Neural progenitor cell (in vitro differentiated cells): ENCODE results near the gene SMARCC1. TPM values are rescaled to one million over a fixed set of nuclear protein-coding genes. Genes with fewer than 3 reads are reported as not detected.
A peak's percentile ranks its signal among the peaks of the same experiment; 100 is the strongest.

Experiments used
- DNase-seq: peaks from one replicate; pipeline ENCODE4 v3.0.0-alpha.2; 2016; ENCODE audit warnings: low spot score
- H2AFZ ChIP-seq: fragments of 200-600 bp; sonication (generic); replicated peaks from 2 replicates; pipeline ENCODE4 v1.6.1; 2016; ENCODE audit warnings: antibody characterized with exemption
- H3F3A ChIP-seq: fragments of 200-600 bp; sonication (generic); 2 replicates; pipeline ENCODE4 v1.6.1; 2016; ENCODE audit warnings: antibody characterized with exemption, low read depth
- H3K27ac ChIP-seq: fragments of 200-600 bp; sonication (generic); 2 replicates; pipeline ENCODE4 v1.5.1; 2016; ENCODE audit warnings: mild to moderate bottlenecking
- H3K27me3 ChIP-seq: fragments of 200-600 bp; sonication (generic); 2 replicates; pipeline ENCODE4 v1.6.1; 2016; ENCODE audit warnings: mild to moderate bottlenecking, moderate library complexity
- H3K36me3 ChIP-seq: fragments of 200-600 bp; sonication (generic); 2 replicates; pipeline ENCODE4 v1.5.1; 2016
- H3K4me1 ChIP-seq: fragments of 200-600 bp; sonication (generic); 2 replicates; pipeline ENCODE4 v1.6.1; 2016; ENCODE audit warnings: mixed run types
- H3K4me2 ChIP-seq: fragments of 200-600 bp; sonication (generic); 2 replicates; pipeline ENCODE4 v1.6.1; 2016
- H3K4me3 ChIP-seq: fragments of 200-600 bp; sonication (generic); 2 replicates; pipeline ENCODE4 v1.5.1; 2016
- H3K79me2 ChIP-seq: fragments of 200-600 bp; sonication (generic); 2 replicates; pipeline ENCODE4 v1.6.1; 2016; ENCODE audit warnings: low read depth
- H3K9ac ChIP-seq: fragments of 200-600 bp; sonication (generic); 2 replicates; pipeline ENCODE4 v1.6.1; 2016
- H3K9me3 ChIP-seq: fragments of 200-600 bp; sonication (generic); 2 replicates; pipeline ENCODE4 v1.5.1; 2016; ENCODE audit warnings: low read depth
- H4K20me1 ChIP-seq: fragments of 200-600 bp; sonication (generic); 2 replicates; pipeline ENCODE4 v1.6.1; 2016; ENCODE audit warnings: low read depth
- H3K27ac Mint-ChIP-seq: 3 replicates; pipeline ENCODE4 v1.8.0; 2021; ENCODE audit warnings: mixed read lengths
- H3K27me3 Mint-ChIP-seq: 2 replicates; pipeline ENCODE4 v1.8.0; 2022; ENCODE audit warnings: low read depth, mild to moderate bottlenecking, inconsistent platforms, moderate library complexity, mixed read lengths; ENCODE audit not compliant: insufficient read depth
- H3K36me3 Mint-ChIP-seq: 3 replicates; pipeline ENCODE4 v1.8.0; 2021; ENCODE audit warnings: mixed read lengths
- H3K4me1 Mint-ChIP-seq: 3 replicates; pipeline ENCODE4 v1.8.0; 2021; ENCODE audit warnings: mixed read lengths
- H3K4me3 Mint-ChIP-seq: 3 replicates; pipeline ENCODE4 v1.8.0; 2021; ENCODE audit warnings: mild to moderate bottlenecking, moderate library complexity, mixed read lengths
- H3K9me3 Mint-ChIP-seq: 3 replicates; pipeline ENCODE4 v1.8.0; 2020; ENCODE audit warnings: mixed read lengths
- EZH2 ChIP-seq: fragments of 200-600 bp; sonication (generic); IDR thresholded peaks from 2 replicates; pipeline ENCODE4 v1.6.1; 2017; ENCODE audit warnings: antibody characterized with exemption, mild to moderate bottlenecking, moderate library complexity
- EZH2phosphoT487 ChIP-seq: fragments of 200-600 bp; sonication (generic); IDR thresholded peaks from 2 replicates; pipeline ENCODE4 v1.6.1; 2017; ENCODE audit warnings: antibody characterized with exemption
- total RNA-seq: library from RNA; depleted of rRNA; stranded (reverse); fragments of >200 nt; gene quantifications from 2 replicates; pipeline ENCODE4 v1.2.3, GENCODE V29; 2015; ENCODE audit warnings: low replicate concordance
- TF ChIP-seq, protein P1 (sequence below): fragments of 200-600 bp; sonication (generic); IDR thresholded peaks from 2 replicates; pipeline ENCODE4 v1.5.1; 2017; ENCODE audit warnings: antibody characterized with exemption, mild to moderate bottlenecking

The SMARCC1 gene
- total RNA-seq, 1 donor from 2014 or later: 175 TPM

- peak overlapping the region; percentile 91 for H3K9ac ChIP-seq
- H3K4me1 Mint-ChIP-seq: peaks cover 20% of the 10 kb centered on the region
- peak overlapping the region; percentile 91 for H3K4me2 ChIP-seq
- H3K4me3 Mint-ChIP-seq: peak overlapping the region; percentile 95
- peak overlapping the region; percentile 86 for H2AFZ ChIP-seq
- DNase-seq: peak; percentile 95
- H3K4me1 ChIP-seq: peaks cover 10% of the 10 kb centered on the region
- H3K27ac ChIP-seq: peak overlapping the region; percentile 62
- H3K36me3 Mint-ChIP-seq: peaks cover 21% of the 10 kb centered on the region
- peak overlapping the region; percentile 88 for H3K4me3 ChIP-seq
- H3K9me3 ChIP-seq: no peaks in the 10 kb centered on the region
- peaks cover 22% of the 10 kb centered on the region for H3F3A ChIP-seq
- H3K27me3 Mint-ChIP-seq: peaks cover 2% of the 10 kb centered on the region
- peak; percentile 51 for TF ChIP-seq EZH2
- TF ChIP-seq, protein P1, sequence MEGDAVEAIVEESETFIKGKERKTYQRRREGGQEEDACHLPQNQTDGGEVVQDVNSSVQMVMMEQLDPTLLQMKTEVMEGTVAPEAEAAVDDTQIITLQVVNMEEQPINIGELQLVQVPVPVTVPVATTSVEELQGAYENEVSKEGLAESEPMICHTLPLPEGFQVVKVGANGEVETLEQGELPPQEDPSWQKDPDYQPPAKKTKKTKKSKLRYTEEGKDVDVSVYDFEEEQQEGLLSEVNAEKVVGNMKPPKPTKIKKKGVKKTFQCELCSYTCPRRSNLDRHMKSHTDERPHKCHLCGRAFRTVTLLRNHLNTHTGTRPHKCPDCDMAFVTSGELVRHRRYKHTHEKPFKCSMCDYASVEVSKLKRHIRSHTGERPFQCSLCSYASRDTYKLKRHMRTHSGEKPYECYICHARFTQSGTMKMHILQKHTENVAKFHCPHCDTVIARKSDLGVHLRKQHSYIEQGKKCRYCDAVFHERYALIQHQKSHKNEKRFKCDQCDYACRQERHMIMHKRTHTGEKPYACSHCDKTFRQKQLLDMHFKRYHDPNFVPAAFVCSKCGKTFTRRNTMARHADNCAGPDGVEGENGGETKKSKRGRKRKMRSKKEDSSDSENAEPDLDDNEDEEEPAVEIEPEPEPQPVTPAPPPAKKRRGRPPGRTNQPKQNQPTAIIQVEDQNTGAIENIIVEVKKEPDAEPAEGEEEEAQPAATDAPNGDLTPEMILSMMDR: peak; percentile 86
- no peak for TF ChIP-seq EZH2phosphoT487
- no peaks in the 10 kb centered on the region for H3K9me3 Mint-ChIP-seq
- peaks cover 24% of the 10 kb centered on the region for H4K20me1 ChIP-seq
- H3K27ac Mint-ChIP-seq: peak overlapping the region; percentile 90
- H3K27me3 ChIP-seq: no peaks in the 10 kb centered on the region
- H3K36me3 ChIP-seq: peaks cover 14% of the 10 kb centered on the region
- H3K79me2 ChIP-seq: peaks cover 34% of the 10 kb centered on the region
Observed at GRCh38 chr3:47824541-47825473, 43.1 kb upstream of the SMARCC1 start.

- DNase-seq: no peak
- H3K4me3 ChIP-seq: no peak overlapping the region
Observed at GRCh38 chr3:47817609-47818008, 35.9 kb upstream of the SMARCC1 start.

GRCh38 chr3:47813551-47814177 lies 32.0 kb upstream of the SMARCC1 start:
- no peak overlapping the region for H3K27ac ChIP-seq
- no peaks in the 10 kb centered on the region for H3K9me3 Mint-ChIP-seq
- H3K4me1 Mint-ChIP-seq: no peaks in the 10 kb centered on the region
- no peak for TF ChIP-seq EZH2phosphoT487
- TF ChIP-seq EZH2: no peak
- TF ChIP-seq, protein P1: no peak
- no peaks in the 10 kb centered on the region for H3K27me3 ChIP-seq
- no peaks in the 10 kb centered on the region for H3K4me1 ChIP-seq
- H3K27ac Mint-ChIP-seq: peak overlapping the region; percentile 88
- H2AFZ ChIP-seq: no peak overlapping the region
- peaks cover 2% of the 10 kb centered on the region for H3K27me3 Mint-ChIP-seq
- peaks cover 10% of the 10 kb centered on the region for H4K20me1 ChIP-seq
- H3F3A ChIP-seq: no peaks in the 10 kb centered on the region
- H3K4me3 ChIP-seq: no peak overlapping the region
- H3K9me3 ChIP-seq: no peaks in the 10 kb centered on the region
- peaks cover 19% of the 10 kb centered on the region for H3K79me2 ChIP-seq
- no peak for DNase-seq
- H3K36me3 ChIP-seq: peaks cover 9% of the 10 kb centered on the region
- H3K9ac ChIP-seq: no peak overlapping the region
- H3K36me3 Mint-ChIP-seq: peaks cover 24% of the 10 kb centered on the region
- no peak overlapping the region for H3K4me2 ChIP-seq
- no peak overlapping the region for H3K4me3 Mint-ChIP-seq

More at GRCh38 chr3:47817609-47818008, 35.9 kb upstream of the SMARCC1 start:
- no peaks in the 10 kb centered on the region for H3K36me3 ChIP-seq
- no peaks in the 10 kb centered on the region for H3K27me3 ChIP-seq
- H3K27me3 Mint-ChIP-seq: peaks cover 2% of the 10 kb centered on the region
- H3K79me2 ChIP-seq: peaks cover 5% of the 10 kb centered on the region
- H3F3A ChIP-seq: peaks cover 3% of the 10 kb centered on the region
- no peak overlapping the region for H3K4me3 Mint-ChIP-seq
- no peak overlapping the region for H3K27ac Mint-ChIP-seq
- no peak overlapping the region for H2AFZ ChIP-seq
- no peaks in the 10 kb centered on the region for H3K4me1 ChIP-seq
- no peak overlapping the region for H3K27ac ChIP-seq
- no peaks in the 10 kb centered on the region for H3K9me3 Mint-ChIP-seq
- no peaks in the 10 kb centered on the region for H3K4me1 Mint-ChIP-seq
- H4K20me1 ChIP-seq: peaks cover 10% of the 10 kb centered on the region
- TF ChIP-seq EZH2phosphoT487 (no peak), EZH2 (no peak)
- TF ChIP-seq, protein P1: no peak
- no peaks in the 10 kb centered on the region for H3K9me3 ChIP-seq
- H3K36me3 Mint-ChIP-seq: peaks cover 22% of the 10 kb centered on the region
- no peak overlapping the region for H3K4me2 ChIP-seq
- H3K9ac ChIP-seq: no peak overlapping the region
